ENCODE data around the gene ISYNA1. TPM values are rescaled to one million over a fixed set of nuclear protein-coding genes. Genes with fewer than 3 reads are reported as not detected.

The ISYNA1 gene
- total and polyA plus RNA-seq, 2 donors (not counting 1 experiment from before 2014, with no cell fraction given) = 22.6 to 28.3 TPM

GRCh38 chr19:18388100-18388959, 49.6 kb downstream of the ISYNA1 start:
- peaks cover 0 to 3% of the 10 kb centered on the region in 2 experiments for H3K36me3 ChIP-seq (replicated peaks in 1 of 2; ENCODE audit: control extremely low read depth in 1 of 2, control insufficient read depth in 1 of 2, extremely low read depth in 1 of 2, insufficient read depth in 2 of 2, low read length in 1 of 2)
- ATAC-seq (ENCODE audit: low read depth) (peak; percentile 85), DNase-seq (peak; percentile 93)
- no peak overlapping the region for H3K27ac ChIP-seq (ENCODE audit: low read length in 2 of 2)
- peak overlapping the region; percentile 70 for H3K27ac Mint-ChIP-seq
- no peaks in the 10 kb centered on the region for H3K9me3 Mint-ChIP-seq (ENCODE audit: insufficient read depth)
- intact Hi-C loops (cut with micrococcal nuclease) = loop anchor here (1.0 to 5.0 kb wide), 4 partner anchors 9 to 109 kb away; partner anchors contain the start of gene LRRC25
- peaks cover 0 to 8% (median 5%) of the 10 kb centered on the region in 3 donors for H3K9me3 ChIP-seq (ENCODE audit: control extremely low read depth in 1 of 3, control insufficient read depth in 2 of 3, insufficient read depth in 1 of 3, low read length in 2 of 3)
- H3K4me1 Mint-ChIP-seq = peaks cover 34% of the 10 kb centered on the region
- peak overlapping the region in 4 of 5 experiments; percentile 26 to 51 (median 40) for H3K4me3 ChIP-seq (ENCODE audit: control extremely low read depth in 1 of 5, extremely low read depth in 1 of 5, insufficient read depth in 1 of 5, low read depth in 2 of 5, low read length in 4 of 5)
- peak overlapping the region; percentile 56 for H3K9ac ChIP-seq (ENCODE audit: low read length)
- H3K27me3 Mint-ChIP-seq = peaks cover 5% of the 10 kb centered on the region
- no peaks in the 10 kb centered on the region for H3K79me2 ChIP-seq (ENCODE audit: control insufficient read depth, insufficient read depth, low read length)
- no peak for TF ChIP-seq EZH2 (IDR thresholded peaks at IDR 0.05; ENCODE audit: borderline replicate concordance, insufficient read depth, low read depth, low read length, poor library complexity, severe bottlenecking)
- TF ChIP-seq CTCF (IDR thresholded peaks at IDR 0.05) = peak; percentile 99
- peaks cover 34 to 36% of the 10 kb centered on the region in 2 donors for H3K4me1 ChIP-seq (ENCODE audit: control insufficient read depth in 2 of 2, insufficient read depth in 2 of 2, low read length in 2 of 2)
- peak overlapping the region; percentile 82 for H3K4me3 Mint-ChIP-seq
- peak overlapping the region; percentile 94 for H3K4me2 ChIP-seq (replicated peaks; ENCODE audit: low read depth, low read length, poor library complexity, severe bottlenecking)
- H2AFZ ChIP-seq (ENCODE audit: insufficient read depth, low read depth, low read length, poor library complexity, severe bottlenecking) = peak overlapping the region; percentile 75
- ChIA-PET CTCF (interaction anchor here (0.5 to 10.6 kb wide), 36 partner anchors 8 to 621 kb away, joined by 3 to 196 read pairs (median 4); partner anchors contain the start of genes LRRC25 and SSBP4), POLR2A (interaction anchor here (0.8 to 1.9 kb wide), 7 partner anchors 9 to 34 kb away, joined by 3 to 9 read pairs (median 3); partner anchors contain the start of gene LRRC25)
- H3K27me3 ChIP-seq (replicated peaks in 1 of 4; ENCODE audit: control extremely low read depth in 1 of 4, control insufficient read depth in 3 of 4, insufficient read depth in 4 of 4, low read length in 3 of 4) = peaks cover 0 to 38% (median 17%) of the 10 kb centered on the region in 4 experiments
- H4K20me1 ChIP-seq (ENCODE audit: control insufficient read depth, insufficient read depth, low read length, poor library complexity, severe bottlenecking) = peaks cover 8% of the 10 kb centered on the region
- 1% methylated on average over 86 of the region's 86 CpGs for WGBS (ENCODE audit: insufficient coverage)
